K562 (cell line): ENCODE measurements around the gene INPP5E. TPM values are rescaled to one million over a fixed set of nuclear protein-coding genes. Genes with fewer than 3 reads are reported as not detected.

Source experiments
- ATF1 ChIP-seq, 2 experiments: fragments of 450-650 bp in 1 of 2; IDR thresholded peaks; 2 replicates each; pipeline ENCODE4 v1.6.1; 2016; ENCODE audit warnings: missing compliant biosample characterization in 1 of 2, missing genetic modification characterization in 1 of 2
- CREB1 ChIP-seq, 2 experiments: sonication (generic) in 1 of 2; formaldehyde crosslinking in 1 of 2; IDR thresholded peaks; 2 replicates each; pipeline versions ENCODE4 v1.6.1 to v1.8.0; 2012 to 2022; ENCODE audit warnings: inconsistent platforms in 1 of 2, mild to moderate bottlenecking in 1 of 2, missing genetic modification reagents in 1 of 2, moderate library complexity in 1 of 2
- CREM ChIP-seq: IDR thresholded peaks from 2 replicates; pipeline ENCODE4 v1.6.1; 2014; ENCODE audit warnings: antibody characterized with exemption, low read depth
- CTBP1 ChIP-seq: fragments of 450-650 bp; IDR thresholded peaks from 2 replicates; pipeline ENCODE4 v1.6.1; 2016; ENCODE audit warnings: borderline replicate concordance
- DPF2 ChIP-seq: fragments of 450-650 bp; IDR thresholded peaks from 2 replicates; pipeline ENCODE4 v1.6.1; 2016
- ELF1 ChIP-seq: fragments of 200-800 bp; sonication (Bioruptor generic); IDR thresholded peaks from 2 replicates; pipeline ENCODE4 v1.6.1; 2016; ENCODE audit warnings: missing genetic modification characterization, missing compliant biosample characterization
- ESRRA ChIP-seq: fragments of 450-650 bp; IDR thresholded peaks from 2 replicates; pipeline ENCODE4 v1.6.1; 2014; ENCODE audit warnings: low read depth, mild to moderate bottlenecking, moderate library complexity, borderline replicate concordance
- ETV5 ChIP-seq: sonication (generic); formaldehyde crosslinking; IDR thresholded peaks from 2 replicates; pipeline ENCODE4 v1.4.0; 2020; ENCODE audit warnings: low read depth, mild to moderate bottlenecking, missing genetic modification reagents
- KDM4B ChIP-seq, 2 experiments: fragments of 450-650 bp in 1 of 2; sonication (generic) in 1 of 2; IDR thresholded peaks; 2 replicates each; pipeline ENCODE4 v1.6.1; 2016 to 2017; ENCODE audit warnings: borderline replicate concordance in 2 of 2, antibody characterized with exemption in 1 of 2, low read depth in 1 of 2, mild to moderate bottlenecking in 1 of 2
- L3MBTL2 ChIP-seq: fragments of 450-650 bp; IDR thresholded peaks from 2 replicates; pipeline ENCODE4 v1.6.1; 2016; ENCODE audit warnings: mild to moderate bottlenecking, moderate library complexity
- LCOR ChIP-seq: sonication (generic); formaldehyde crosslinking; IDR thresholded peaks from 2 replicates; pipeline ENCODE4 v1.8.0; 2022; ENCODE audit warnings: mild to moderate bottlenecking, missing genetic modification reagents
- LEF1 ChIP-seq: fragments of 450-650 bp; IDR thresholded peaks from 2 replicates; pipeline ENCODE4 v1.6.1; 2016; ENCODE audit warnings: mild to moderate bottlenecking
- MAX ChIP-seq: sonication (generic); formaldehyde crosslinking; IDR thresholded peaks from 2 replicates; pipeline ENCODE4 v1.9.0; 2022; ENCODE audit warnings: mild to moderate bottlenecking, missing genetic modification reagents
- MCM2 ChIP-seq: fragments of 450-650 bp; IDR thresholded peaks from 2 replicates; pipeline ENCODE4 v1.6.1; 2017; ENCODE audit warnings: low read depth, mild to moderate bottlenecking
- POLR2A ChIP-seq: fragments of 450-650 bp; conservative IDR thresholded peaks from 2 replicates; pipeline ENCODE4 v1.6.1; 2016
- POLR2G ChIP-seq: fragments of 200-400 bp; formaldehyde crosslinking; IDR thresholded peaks from 2 replicates; pipeline ENCODE4 v1.6.1; 2017; ENCODE audit warnings: low read depth, mild to moderate bottlenecking, antibody characterized with exemption, low read length, moderate library complexity
- RBFOX2 ChIP-seq: fragments of 200-400 bp; formaldehyde crosslinking; IDR thresholded peaks from 2 replicates; pipeline ENCODE4 v1.6.1; 2017; ENCODE audit warnings: low read depth, mild to moderate bottlenecking, low read length, moderate library complexity
- SAP30 ChIP-seq: fragments of 200-600 bp; sonication (generic); IDR thresholded peaks from 2 replicates; pipeline ENCODE4 v1.6.1; 2012; ENCODE audit warnings: borderline replicate concordance, low read depth, mild to moderate bottlenecking, moderate library complexity, low read length, control low read depth, inconsistent platforms; ENCODE audit not compliant: insufficient read depth, poor library complexity, severe bottlenecking
- SMAD3 ChIP-seq: fragments of 450-650 bp; formaldehyde crosslinking; conservative IDR thresholded peaks from 2 replicates; pipeline ENCODE4 v1.4.0; 2020; ENCODE audit warnings: mild to moderate bottlenecking
- TAF1 ChIP-seq: IDR thresholded peaks from 2 replicates; pipeline ENCODE4 v1.6.1; 2011; ENCODE audit warnings: mild to moderate bottlenecking, low read length, moderate library complexity; ENCODE audit not compliant: insufficient read depth, control insufficient read depth, severe bottlenecking; ENCODE audit errors: extremely low read depth
- TRIM24 ChIP-seq, 2 experiments: fragments of 450-650 bp; IDR thresholded peaks; 2 replicates each; pipeline ENCODE4 v1.6.1; 2016
- UBTF ChIP-seq, 2 experiments: IDR thresholded peaks; 2 replicates each; pipeline ENCODE4 v1.6.1; 2012; ENCODE audit warnings: improper control_type of control experiment in 2 of 2, low read depth in 2 of 2, low read length in 2 of 2, borderline replicate concordance in 1 of 2
- YY1 ChIP-seq, 3 experiments: IDR thresholded peaks; 2 replicates each; pipeline ENCODE4 v1.6.1; 2011; ENCODE audit warnings: low read length in 2 of 3, mild to moderate bottlenecking in 2 of 3, moderate library complexity in 2 of 3, borderline replicate concordance in 1 of 3, control low read depth in 1 of 3, low read depth in 1 of 3; ENCODE audit not compliant: insufficient read depth in 3 of 3, insufficient replicate concordance in 2 of 3, control insufficient read depth in 1 of 3, insufficient read length in 1 of 3; ENCODE audit errors: extremely low read depth in 1 of 3
- ZNF124 ChIP-seq: sonication (generic); formaldehyde crosslinking; IDR thresholded peaks from 2 replicates; pipeline ENCODE4 v1.8.1; 2022; ENCODE audit warnings: missing genetic modification reagents
- ZNF263 ChIP-seq: sonication (generic); formaldehyde crosslinking; IDR thresholded peaks from 2 replicates; pipeline ENCODE4 v1.8.0; 2022; ENCODE audit warnings: mild to moderate bottlenecking, missing genetic modification reagents, borderline replicate concordance
- ZNF431 ChIP-seq: sonication (generic); formaldehyde crosslinking; IDR thresholded peaks from 2 replicates; pipeline ENCODE4 v1.8.0; 2022; ENCODE audit warnings: mild to moderate bottlenecking, missing genetic modification reagents
- polyA plus RNA-seq, 8 experiments: library from polyadenylated mRNA; depleted of rRNA in 4 of 8; stranded (reverse) in 5 of 8; unstranded in 3 of 8; fragments of >200 nt; fragmentation: Nextera tagmentation in 2 of 8; fragmentation: Illumina TruSeq in 1 of 8; extraction: Ambion mirVana in 2 of 8; extraction: Trizol in 1 of 8; gene quantifications; 2 replicates each; pipeline versions ENCODE4 v1.2.1 to v1.2.3, GENCODE V29; 2011 to 2014; ENCODE audit warnings: inconsistent platforms in 1 of 8, missing spikeins in 1 of 8
- total RNA-seq, 7 experiments: library from RNA; depleted of rRNA in 6 of 7; stranded (reverse); fragments of >200 nt in 6 of 7; fragmentation: Illumina TruSeq in 2 of 7; extraction: Trizol in 2 of 7; gene quantifications; 2 replicates each; pipeline versions ENCODE4 v1.2.1 to v1.2.3, GENCODE V29; 2011 to 2021; ENCODE audit warnings: low replicate concordance in 1 of 7

INPP5E gene
- total and polyA plus RNA-seq, 9 of the 15 experiments (the other 6 are each of a cell fraction or from before 2014, with no cell fraction given) = 0.38 to 17.4 (median 4.9) TPM

- peak in 1 of 2 experiments; percentile 36; a peak in 1 of 4 replicates for TF ChIP-seq UBTF (IDR thresholded peaks at IDR 0.05; ENCODE audit: borderline replicate concordance in 1 of 2, low read depth in 2 of 2, low read length in 2 of 2)
- TF ChIP-seq KDM4B (IDR thresholded peaks at IDR 0.05; ENCODE audit: borderline replicate concordance in 2 of 2, low read depth in 1 of 2) = 0 out of 4 replicates have a peak, but pooled peaks of 1 of the 2 experiments have one; percentile 30
- TF ChIP-seq CREM = 0 out of 2 replicates have a peak, but pooled peaks have one; percentile 7
- peak; percentile 93 for TF ChIP-seq CTBP1
- TF ChIP-seq ZNF431 = peak; percentile 30; the same call in 1 of the 2 replicates
- TF ChIP-seq ETV5 (CRISPR knock-in tag) = no peak
- TF ChIP-seq L3MBTL2 = peak; percentile 96
- peak; percentile 79 for TF ChIP-seq POLR2G
- peak in 2 of 3 experiments; percentile 13 to 82 for TF ChIP-seq YY1 (IDR thresholded peaks at IDR 0.05; ENCODE audit: borderline replicate concordance in 1 of 3, control insufficient read depth in 1 of 3, extremely low read depth in 1 of 3, insufficient read depth in 3 of 3, insufficient read length in 1 of 3, insufficient replicate concordance in 2 of 3, low read depth in 1 of 3, low read length in 2 of 3)
- peak; percentile 24; the same call in 1 of the 2 replicates for TF ChIP-seq ZNF263
- TF ChIP-seq MAX (CRISPR knock-in tag) = 0 out of 2 replicates have a peak, but pooled peaks have one; percentile 1
- TF ChIP-seq ELF1 (tag) = peak; percentile 67; the same call in 1 of the 2 replicates
- no peak for TF ChIP-seq SMAD3 (CRISPR knock-in tag)
- TF ChIP-seq ZNF124 (CRISPR knock-in tag) = 0 out of 2 replicates have a peak, but pooled peaks have one; percentile 50
- no peak for TF ChIP-seq ATF1 (CRISPR knock-in tag; IDR thresholded peaks at IDR 0.05)
- peak; percentile 21 for TF ChIP-seq ATF1 (tag; IDR thresholded peaks at IDR 0.05)
- TF ChIP-seq LCOR (CRISPR knock-in tag) = 0 out of 2 replicates have a peak, but pooled peaks have one; percentile 38
- TF ChIP-seq POLR2A = peak; percentile 73
- peak; percentile 40; the same call in 1 of the 2 replicates for TF ChIP-seq DPF2
- TF ChIP-seq ESRRA = peak; percentile 56; the same call in 1 of the 2 replicates
- no peak for TF ChIP-seq MCM2
- TF ChIP-seq LEF1 = no peak
- 0 out of 4 replicates have a peak, but pooled peaks of 1 of the 2 experiments have one; percentile 23 for TF ChIP-seq TRIM24 (IDR thresholded peaks at IDR 0.05)
- TF ChIP-seq SAP30 = peak; percentile 97
- TF ChIP-seq CREB1 (IDR thresholded peaks at IDR 0.05) = no peak
- 0 out of 2 replicates have a peak, but pooled peaks have one; percentile 38 for TF ChIP-seq CREB1 (CRISPR knock-in tag; IDR thresholded peaks at IDR 0.05)
- peak; percentile 72 for TF ChIP-seq RBFOX2
- TF ChIP-seq TAF1 = peak; percentile 38
These were observed 44.0 kb upstream of the INPP5E start (continued) for GRCh38 chr9:136483589-136484152.
